NK-92 (cell line): ENCODE data around the gene FAM184B.

Source experiments
- DNase-seq: peaks from one replicate; lab custom pipeline; 2025; ENCODE audit not compliant: unreplicated experiment; lab: John Stamatoyannopoulos, UW

FAM184B gene

DNA sequence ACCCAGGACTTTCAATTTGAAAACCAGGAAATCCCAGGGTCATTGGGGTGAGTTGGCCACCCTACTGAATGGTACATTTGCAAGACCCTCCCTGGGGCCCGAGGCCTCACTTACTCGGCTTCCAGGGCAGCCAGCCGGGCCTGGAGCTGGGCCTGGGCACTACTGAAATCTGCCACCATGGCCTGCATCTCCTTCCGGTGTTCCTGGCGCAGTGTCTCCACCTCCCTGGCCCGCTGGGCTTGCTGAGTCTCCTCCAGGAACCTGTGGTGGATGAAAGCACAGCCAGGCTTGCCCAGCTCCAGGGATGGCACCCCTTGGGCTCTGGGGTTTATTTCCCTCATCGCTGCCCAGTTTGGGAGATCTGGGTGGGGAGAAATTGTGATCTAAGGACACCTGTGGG is 142.3 kb downstream of the FAM184B start:
- no peak for DNase-seq

DNA sequence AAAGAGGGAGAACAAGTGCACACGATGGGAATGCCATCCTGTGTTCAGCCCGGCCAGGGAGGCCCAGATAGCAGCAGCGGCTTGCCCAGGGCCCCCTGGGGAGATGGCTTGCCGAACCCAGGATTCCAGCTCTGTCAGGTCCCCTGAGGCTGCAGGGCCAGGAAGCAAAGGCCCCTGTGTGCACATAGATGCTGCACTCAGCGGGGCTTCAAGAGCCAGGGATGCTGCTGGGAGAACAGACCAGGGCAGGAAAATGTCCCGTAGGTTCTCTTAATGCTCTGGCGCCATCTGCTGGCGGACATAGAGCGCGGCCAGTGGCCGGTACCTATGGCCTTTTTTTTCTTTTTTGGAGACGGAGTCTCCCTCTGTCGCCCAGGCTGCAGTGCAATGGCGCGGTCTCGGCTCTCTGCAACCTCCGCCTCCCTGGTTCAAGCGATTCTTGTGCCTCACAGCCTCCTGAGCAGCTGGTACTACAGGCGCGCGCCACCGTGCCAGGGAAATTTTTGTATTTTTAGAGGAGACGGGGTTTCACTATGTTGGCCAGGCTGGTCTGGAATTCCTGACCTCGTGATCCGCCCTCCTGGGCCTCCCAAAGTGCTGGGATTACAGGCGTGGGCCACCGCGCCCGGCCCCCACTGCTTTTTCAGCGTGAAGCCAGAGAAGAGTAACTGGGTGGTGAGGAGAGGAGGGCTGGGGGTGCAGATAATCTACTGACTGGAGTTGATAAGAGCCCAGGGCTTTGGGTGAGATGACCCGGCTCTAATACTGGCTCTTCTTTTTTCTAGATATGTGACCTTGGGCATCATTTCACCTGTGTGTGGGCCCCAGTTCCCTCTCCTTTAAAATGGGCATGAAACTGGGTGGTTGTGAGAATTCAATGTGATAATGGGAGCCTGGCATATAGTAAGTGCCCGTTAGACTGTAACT is 144.5 kb downstream of the FAM184B start:
- no peak for DNase-seq

DNA sequence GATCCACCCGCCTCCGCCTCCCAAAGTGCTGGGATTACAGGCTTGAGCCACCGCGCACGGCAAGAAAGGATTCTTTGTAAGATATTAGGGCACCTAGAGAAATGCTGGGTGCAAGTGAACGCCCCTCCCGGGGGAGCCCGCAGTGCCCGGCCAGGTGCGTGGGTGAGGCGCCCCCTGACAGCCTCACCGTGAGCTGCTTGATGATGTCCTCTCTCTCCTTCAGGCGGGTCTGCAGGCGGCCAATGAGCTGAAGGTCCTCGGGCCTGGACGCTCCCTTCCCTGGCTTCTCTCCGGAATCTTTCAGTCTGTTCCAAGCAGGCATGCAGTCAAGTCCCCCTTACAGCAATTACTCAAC is 145.1 kb downstream of the FAM184B start:
- no peak for DNase-seq

DNA sequence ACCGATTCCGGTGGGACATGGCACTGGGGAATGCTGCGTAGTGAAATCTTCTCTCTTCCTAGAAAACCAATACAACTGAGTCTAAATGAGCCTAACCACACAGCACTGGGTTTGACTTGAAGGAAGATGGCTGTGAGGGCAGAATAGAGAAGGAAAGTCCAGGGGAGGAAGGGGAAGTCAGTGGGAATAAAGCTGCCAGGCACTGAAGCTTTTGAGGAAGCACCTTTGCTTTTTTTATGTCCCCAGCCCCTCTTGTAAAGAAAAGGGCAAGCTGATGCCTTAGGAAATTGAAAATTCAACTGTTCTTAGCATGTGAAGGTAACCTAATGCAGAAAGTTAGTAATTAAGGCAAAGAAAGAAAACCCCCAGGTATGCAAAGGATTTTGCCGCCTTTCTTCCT is 146.4 kb downstream of the FAM184B start:
- no peak for DNase-seq

DNA sequence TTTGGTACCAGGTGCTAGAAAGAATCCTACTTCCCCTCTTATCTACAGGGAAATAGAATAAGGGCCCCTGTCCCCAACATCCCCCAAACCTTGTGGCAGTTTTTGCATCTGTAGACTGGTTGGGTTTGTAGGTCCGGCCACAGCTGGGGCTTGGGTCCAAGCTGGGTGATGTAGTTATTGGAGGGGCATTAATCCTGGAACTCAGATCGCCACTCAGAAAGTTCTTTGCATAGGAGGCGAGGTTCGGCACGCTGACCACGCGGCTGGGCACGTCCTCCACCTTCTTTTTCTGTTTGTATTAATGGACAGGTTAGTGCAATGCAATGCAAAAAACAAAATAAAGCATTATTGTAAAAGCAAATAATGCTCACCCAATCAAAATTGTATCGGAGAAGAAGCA is 147.8 kb downstream of the FAM184B start:
- no peak for DNase-seq

DNA sequence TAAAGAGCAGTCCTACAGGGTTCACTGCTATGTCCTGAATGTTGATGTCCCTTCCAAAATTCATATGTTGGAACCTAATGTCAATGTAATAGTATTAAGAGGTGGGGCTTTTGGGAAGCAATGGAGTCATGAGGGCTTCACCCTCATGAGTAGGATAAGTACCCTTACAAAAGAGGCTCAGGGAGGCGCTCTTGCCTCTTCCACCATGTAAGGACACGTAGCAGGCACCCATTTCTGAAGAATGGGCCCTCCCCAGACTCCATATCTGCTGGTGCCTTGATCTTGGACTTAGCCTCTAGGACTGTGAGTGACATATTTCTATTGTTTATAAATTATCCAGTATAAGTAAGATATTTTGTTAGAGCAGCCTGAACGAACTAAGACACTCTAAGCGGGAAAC is 151.2 kb downstream of the FAM184B start:
- DNase-seq = no peak

DNA sequence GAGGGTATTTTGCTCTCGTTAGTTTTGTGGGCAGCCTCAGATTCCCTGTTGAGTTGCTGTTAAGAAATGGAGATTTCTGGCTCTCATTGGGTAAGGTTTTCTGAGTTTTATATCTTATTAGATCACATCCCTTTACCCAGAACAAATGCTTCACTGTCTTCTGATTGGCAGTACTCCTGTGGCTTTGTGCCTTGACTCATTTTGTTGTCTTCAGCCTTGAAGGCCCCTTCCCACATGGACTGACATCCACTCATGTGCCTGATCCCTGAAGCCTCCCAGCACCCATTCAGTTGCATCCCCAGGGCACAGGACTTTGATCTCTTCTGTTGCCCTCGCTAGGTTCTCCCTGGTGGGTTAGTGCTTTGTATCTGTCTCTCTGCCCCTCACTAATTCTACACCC is 156.6 kb downstream of the FAM184B start:
- DNase-seq = no peak

DNA sequence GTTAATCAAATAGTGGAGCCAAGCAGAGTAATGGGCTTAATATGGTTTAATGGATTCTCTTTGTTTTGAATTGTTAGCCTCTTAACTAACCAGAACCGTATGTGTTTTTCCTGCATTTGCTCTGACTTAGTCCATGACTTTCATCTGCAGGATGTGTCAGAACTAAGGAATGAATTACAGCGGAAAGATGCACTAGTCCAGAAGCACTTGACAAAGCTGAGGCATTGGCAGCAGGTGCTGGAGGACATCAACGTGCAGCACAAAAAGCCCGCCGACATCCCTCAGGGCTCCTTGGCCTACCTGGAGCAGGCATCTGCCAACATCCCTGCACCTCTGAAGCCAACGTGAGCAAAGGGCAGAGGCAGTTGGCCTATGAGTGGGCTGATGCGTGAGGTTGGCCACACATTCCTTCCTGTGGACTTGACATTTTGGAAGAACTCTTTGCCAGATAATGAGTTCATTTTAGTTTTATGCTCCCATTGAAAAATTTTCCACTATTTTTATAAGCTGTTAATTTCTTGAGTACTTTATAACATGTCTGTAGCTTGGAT is 157.9 kb downstream of the FAM184B start:
- no peak for DNase-seq

DNA sequence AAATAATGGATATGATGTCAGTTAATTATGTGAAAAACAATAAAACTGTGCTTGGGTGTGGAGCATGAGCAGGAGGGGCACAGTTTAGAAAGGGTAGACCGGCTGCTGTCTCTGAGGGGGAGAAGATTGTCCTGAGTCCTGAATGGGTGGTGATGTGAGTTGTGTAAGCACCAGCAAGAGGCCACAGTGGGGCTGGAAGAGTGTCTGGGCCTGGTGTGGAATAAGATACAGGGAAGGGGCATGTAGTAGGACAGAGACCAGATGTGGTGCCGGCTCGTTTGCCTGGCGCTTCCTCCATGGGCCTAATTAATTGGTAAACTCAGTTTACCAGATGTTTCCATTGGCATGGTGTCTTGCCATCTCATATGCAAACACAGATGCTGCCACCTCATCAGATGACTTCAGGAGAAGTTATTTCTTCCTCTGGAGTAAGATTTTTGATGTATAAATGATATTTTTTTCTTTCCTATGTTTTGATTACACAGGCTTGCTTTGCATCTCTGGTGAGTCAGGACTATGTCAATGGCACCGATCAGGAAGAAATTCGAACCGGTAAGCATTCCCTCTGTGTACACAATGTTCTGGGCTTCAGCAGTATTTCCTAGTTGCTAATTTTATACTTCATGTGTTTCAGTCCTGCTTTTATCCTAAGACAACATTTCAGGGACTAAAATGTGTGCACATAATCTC is 161.9 kb downstream of the FAM184B start:
- no peak for DNase-seq

DNA sequence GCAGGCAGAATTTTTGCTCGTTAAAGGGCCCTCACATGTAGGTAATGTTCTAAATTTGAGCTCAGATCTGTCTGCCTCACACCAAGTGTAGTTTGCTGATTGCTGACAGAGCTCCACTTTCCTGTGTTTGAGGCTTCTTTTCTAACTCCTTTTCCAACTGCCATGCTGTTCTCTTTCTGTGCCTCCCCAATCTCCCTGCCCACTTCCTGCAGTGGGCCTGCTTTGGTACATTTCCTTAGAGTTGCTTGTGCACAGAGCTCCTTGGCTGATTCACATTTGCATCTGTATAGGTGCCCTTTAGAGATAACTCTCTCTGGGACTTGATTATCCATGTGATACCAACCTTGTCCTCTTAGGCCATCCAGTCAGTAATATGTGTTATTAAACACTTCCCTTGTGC is 162.5 kb downstream of the FAM184B start:
- DNase-seq = no peak

DNA sequence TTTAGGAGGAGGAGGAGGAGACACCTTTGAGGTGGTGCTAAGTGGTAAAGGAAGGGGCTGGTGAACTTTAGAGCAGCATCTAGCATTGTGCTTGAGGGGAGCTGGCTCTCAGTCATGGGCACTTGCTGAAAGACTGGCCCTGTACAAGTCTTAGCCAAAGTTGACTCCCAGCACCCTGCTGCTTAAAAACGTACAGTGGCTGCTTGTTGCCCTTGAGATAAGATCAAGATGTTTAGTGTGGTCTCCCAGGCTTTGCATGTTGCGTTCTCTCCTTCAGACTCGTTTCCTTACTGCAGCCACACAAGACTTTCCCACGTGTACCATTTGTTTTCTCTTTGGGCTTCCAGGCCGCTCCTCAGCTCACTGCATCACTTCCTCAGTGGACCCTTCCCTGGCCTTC is 165.1 kb downstream of the FAM184B start:
- DNase-seq = no peak

DNA sequence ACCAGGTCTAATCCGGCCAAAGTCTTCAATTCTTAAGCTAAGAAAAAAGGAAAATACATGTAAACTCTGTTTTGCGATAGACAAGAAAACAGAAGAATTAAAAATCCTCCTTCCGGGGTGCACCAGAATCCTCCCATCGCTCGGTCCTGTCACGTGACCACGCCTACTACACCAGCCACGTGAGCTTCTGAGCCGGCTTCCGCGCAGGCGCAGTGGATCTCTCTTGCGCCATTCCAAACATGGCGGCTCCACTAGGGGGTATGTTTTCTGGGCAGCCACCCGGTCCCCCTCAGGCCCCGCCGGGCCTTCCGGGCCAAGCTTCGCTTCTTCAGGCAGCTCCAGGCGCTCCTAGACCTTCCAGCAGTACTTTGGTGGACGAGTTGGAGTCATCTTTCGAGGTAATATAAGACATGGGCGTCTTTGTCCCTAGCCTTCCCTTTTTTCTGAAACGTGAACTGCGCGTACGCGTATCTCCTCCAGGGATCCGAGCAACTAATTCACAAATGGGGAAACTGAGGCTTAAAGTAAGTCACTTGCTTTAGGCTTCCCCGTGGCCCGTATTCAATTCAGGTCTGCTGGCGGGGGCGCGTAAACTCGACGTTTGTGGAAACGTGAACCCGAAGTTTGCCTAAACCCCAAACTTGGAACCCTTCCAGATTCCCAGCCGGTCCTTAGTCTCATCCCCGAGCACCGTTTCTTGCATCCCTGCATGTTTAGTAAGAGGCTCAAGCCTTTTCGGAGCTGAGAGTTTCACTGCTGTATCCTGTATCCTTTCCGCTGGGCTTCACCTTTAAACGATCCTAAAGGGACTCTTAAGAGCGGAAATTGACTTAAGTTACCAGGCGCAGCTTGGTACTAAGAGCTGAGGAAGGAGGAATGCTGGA is 166.8 kb downstream of the FAM184B start, which contains the start of gene MED28:
Gene MED28, plus strand, starts transcription at position 226 of the 884 bp plus-strand sequence. Its CDS starts 14 bp downstream, at position 240.
- DNase-seq = peak; percentile 75

DNA sequence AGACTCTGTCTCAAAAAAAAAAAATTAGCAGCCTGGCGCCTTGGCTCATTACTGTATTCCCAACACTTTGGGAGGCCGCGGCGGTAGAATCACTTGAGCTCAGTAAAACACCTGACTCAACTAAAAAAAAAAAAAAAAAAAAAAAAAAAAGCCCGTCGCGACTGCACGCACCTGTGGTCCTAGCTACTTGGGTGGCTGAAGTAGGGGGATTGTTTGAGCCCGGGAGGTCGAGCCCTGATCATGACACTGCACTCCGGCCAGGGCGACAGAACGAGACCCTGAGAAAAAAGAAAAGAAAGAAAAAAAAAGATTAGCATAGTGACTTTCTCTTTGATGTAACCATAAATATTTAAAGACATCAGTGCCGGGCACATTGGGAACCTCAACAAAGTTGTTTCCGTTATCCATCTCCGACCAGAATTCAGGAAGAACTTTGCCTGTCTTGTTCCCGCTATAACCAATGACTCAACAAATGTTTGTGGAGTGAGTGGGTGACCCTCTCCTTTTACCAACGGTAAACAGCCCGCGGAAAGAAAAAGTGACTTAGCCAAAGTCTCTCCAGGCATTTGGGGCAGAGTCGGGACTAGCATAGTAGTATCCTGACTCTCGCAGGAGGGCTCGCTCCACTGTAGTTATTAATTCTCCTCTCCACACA is 167.5 kb downstream of the FAM184B start:
- DNase-seq = no peak

DNA sequence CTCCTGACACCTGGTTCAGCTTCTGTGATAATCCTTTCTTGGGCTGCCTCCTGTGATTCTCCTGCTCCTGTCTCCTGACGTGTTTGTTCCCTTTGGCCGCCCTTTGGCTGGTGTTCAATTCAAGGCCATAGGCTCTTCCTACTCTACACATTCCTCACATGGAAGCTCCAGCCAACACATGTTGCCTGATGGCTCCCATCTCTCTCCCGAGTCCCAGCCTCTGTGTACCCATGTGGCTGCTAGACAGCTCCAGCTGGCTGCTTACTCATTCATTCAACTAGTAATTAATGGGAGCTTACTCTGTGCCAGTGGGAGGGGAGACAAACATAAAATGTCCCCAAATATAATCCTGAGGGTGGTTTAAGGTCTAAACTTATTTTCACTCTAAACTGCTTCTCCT is 176.2 kb downstream of the FAM184B start:
- no peak for DNase-seq

DNA sequence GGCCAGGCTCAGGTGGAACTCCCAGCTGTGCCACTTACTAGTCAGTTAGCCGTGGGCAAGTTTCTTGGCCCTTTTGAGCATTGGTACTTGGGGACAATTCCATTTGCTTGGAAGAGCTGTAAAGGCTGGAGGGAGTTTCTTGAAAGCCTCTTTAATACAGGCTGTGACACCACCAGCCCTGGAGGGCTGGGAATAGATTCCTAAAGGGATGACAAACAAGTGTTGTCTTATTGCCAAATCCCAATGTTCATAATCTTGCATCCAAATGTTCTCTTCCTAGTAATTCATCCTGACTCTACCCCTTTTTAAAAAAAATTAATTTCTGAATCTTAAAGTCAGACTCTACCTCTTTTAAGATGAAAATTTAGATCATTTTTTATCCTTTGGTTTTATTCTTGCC is 181.6 kb downstream of the FAM184B start:
- DNase-seq = no peak

DNA sequence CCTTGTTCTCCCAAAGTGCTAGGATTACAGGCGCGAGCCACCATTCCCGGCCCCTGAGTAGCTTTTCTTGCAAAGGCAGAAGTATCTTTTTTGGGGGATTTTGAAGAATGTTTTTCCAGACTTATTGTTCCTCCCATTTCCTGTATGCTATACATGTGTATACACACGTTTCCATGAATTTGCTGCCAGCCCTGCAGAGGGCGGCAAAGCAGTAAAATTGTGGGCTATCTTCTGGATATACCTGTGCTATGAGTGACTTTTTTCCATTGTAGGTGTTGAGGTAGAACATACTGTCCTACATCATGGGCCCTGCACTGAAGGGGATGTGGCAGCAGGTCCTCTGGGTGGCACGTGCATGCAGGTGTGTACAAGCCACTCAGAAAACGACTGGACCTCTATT is 183.9 kb downstream of the FAM184B start:
- no peak for DNase-seq

DNA sequence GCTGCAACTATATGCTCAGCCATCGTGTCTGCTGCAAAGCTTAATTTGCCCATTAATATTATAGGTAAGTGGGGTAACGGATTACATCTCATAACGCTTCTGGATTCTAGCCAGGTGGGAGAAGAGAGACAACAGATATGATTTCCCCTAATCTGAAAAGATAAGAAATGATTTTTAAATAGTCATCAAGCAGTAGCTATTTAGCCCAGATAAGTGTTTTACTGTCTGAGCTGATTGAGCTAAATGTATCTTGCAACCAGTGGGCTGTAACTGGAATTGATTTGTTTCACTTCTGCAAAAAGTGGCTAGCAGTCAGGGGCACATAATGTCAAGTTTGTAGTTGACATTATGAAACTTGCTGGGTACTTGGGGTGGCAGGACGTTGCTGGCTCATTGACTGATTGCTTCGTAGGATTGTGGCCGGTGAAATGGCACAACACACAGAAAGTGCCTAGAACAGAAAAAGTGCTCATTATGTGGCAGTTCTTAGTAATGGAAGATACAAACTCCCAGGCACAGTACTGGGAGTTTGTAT is 185.9 kb downstream of the FAM184B start:
- DNase-seq = no peak

DNA sequence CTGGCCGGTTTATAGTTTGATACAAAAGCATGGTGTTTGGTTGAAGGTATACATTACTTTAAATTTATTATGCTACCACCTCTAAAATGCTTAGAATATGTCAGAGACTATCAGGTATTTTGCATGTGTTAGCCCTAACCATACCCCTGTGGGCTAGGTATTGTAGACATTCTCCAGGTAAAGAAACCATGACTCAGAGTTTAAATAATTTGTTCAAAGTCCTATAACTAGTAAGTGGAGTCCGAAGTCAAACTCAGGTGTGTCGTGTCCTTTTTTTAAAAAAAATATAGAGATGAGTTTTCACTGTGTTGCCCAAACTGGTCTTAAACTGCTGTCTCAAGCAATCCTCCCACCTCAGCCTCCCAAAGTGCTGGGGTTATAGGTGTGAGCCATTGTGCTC is 192.1 kb downstream of the FAM184B start:
- no peak for DNase-seq

DNA sequence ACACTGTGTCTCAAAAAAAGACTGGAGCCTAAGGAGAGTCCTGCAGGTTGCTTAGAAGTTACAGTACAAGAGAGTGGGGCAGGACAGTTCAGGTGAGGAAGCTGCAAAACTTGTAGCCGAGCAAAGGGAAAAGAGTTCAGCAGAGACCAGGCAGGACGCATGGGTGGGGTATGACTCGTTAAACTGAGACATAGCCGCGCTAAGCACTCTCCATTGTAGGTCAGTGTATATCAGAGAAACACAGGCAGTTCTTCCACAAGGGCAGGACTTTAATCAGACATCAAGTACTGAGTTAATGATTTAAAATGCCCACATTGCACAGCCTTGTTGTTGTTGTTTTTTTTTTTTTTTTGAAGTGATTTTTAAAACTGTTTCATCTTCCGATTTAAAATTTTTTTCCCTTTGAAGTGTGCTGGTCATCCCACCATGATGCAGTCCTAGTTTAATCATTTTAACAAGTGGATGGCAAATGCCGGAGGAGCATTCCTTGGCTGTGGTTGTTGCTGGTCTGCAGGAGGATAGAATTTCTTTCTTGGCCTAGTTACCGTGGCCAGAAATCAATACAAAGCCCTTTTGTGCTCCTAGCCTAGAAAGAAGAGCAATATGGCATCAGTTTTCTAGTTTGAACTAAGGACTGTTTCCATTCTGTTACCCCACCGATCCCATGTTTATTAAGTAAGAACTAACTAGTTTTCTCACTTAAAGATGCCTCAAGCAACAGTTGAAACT is 194.2 kb downstream of the FAM184B start:
- no peak for DNase-seq
